Muscle of leg (tissue), 11 donors: ENCODE results near the gene NOTCH2. TPM values are rescaled to one million over a fixed set of nuclear protein-coding genes. Genes with fewer than 3 reads are reported as not detected.

Source experiments
- DNase-seq: peaks from one replicate; pipeline ENCODE4 v3.0.0; 2013
- H3K27ac ChIP-seq: one replicate; pipeline ENCODE4 v1.5.1; 2013; ENCODE audit warnings: mild to moderate bottlenecking, low read length, control low read depth
- H3K27me3 ChIP-seq: one replicate; pipeline ENCODE4 v1.6.1; 2013; ENCODE audit warnings: low read length; ENCODE audit not compliant: control insufficient read depth, insufficient read depth
- H3K36me3 ChIP-seq: one replicate; pipeline ENCODE4 v1.6.1; 2013; ENCODE audit warnings: low read length; ENCODE audit not compliant: control insufficient read depth, insufficient read depth
- H3K4me1 ChIP-seq: one replicate; pipeline ENCODE4 v1.6.1; 2013; ENCODE audit warnings: low read length; ENCODE audit not compliant: control insufficient read depth, insufficient read depth
- H3K4me3 ChIP-seq: one replicate; pipeline ENCODE4 v1.5.1; 2013; ENCODE audit warnings: low read length, control low read depth
- H3K9me3 ChIP-seq: replicated peaks from 2 replicates; pipeline ENCODE4 v1.6.1; 2013; ENCODE audit warnings: low read depth, low read length; ENCODE audit not compliant: control insufficient read depth
- WGBS: methylation state at CpG from one replicate; pipeline ENCODE4 v1.1.5; 2013; ENCODE audit warnings: missing lambda C conversion rate; ENCODE audit not compliant: insufficient coverage; 5-methylcytosine and 5-hydroxymethylcytosine counted together
- polyA plus RNA-seq, 8 donors: library from polyadenylated mRNA; unstranded; fragments of 120-200 nt; gene quantifications; one replicate each; pipeline versions ENCODE4 v1.2.1 to v1.2.3, GENCODE V29; 2013; ENCODE audit warnings: inconsistent platforms in 1 of 8, low replicate concordance in 1 of 8; ENCODE audit not compliant: insufficient read length in 8 of 8, insufficient read depth in 1 of 8
- total RNA-seq: library from RNA; stranded (reverse); fragments of 120-200 nt; gene quantifications from one replicate; pipeline ENCODE4 v1.2.4, GENCODE V29; 2013

Gene NOTCH2
- total and polyA plus RNA-seq, 9 donors, result 34.9 to 79.5 (median 59.4) TPM

DNA sequence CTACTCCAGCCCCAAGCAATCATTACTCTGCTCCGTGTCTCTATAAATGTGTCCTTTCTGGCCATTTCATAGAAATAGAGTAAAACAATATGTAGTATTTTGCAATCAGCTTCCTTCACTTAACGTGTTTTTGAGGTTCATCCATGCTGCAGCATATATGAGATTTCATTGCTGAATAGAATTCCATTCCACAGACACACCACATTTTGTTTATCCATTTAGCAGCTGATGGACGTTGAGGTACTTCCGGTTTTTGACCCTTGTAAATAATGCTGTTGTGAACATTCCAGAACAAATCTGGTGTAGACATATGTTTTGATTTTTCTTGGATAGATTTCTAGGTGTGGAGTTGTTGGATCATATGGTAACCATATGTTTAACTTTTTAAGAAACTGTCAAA lies 203.8 kb downstream of the NOTCH2 start:
- Histone ChIP-seq H3K9me3 (no peaks in the 10 kb centered on the region), H3K4me1 (peaks cover 2% of the 10 kb centered on the region), H3K36me3 (no peaks in the 10 kb centered on the region), H3K27ac (no peak overlapping the region), H3K27me3 (no peaks in the 10 kb centered on the region), H3K4me3 (no peak overlapping the region)
- DNase-seq, result peak; percentile 29
- no CpG with 5 or more reads among the region's 4 CpGs for WGBS

DNA sequence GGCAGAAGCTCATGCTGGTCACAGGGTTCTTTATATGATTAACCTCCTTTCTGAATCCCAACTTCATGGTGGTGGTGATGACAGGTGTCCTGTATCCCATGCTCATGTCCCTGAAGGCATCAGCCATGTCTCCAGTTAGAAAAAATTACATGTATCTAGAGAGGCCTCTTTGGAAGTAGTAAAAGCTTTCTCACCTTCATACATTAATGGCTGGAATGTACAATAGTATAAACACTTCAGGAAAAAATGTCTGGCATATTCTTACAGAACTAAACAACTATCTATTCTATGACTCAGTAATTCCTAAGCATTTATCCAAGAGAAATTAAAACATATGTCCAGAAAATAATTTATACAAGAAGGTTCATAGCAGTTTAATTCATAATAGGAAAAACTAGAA lies 207.2 kb downstream of the NOTCH2 start:
- Histone ChIP-seq H3K4me3 (no peak overlapping the region), H3K9me3 (no peaks in the 10 kb centered on the region), H3K27me3 (no peaks in the 10 kb centered on the region), H3K4me1 (peaks cover 6% of the 10 kb centered on the region), H3K27ac (no peak overlapping the region), H3K36me3 (no peaks in the 10 kb centered on the region)
- DNase-seq, result no peak

Other genes with a start within 250 kb of the NOTCH2 start
- not detected for gene ADAM30, start 173.1 kb downstream of the NOTCH2 start, total RNA-seq
- gene ADAM30, start 173.1 kb downstream of the NOTCH2 start, polyA plus RNA-seq, result not detected
- gene SEC22B, start 106.9 kb upstream of the NOTCH2 start, total RNA-seq, result 23.3 TPM
- gene SEC22B, start 106.9 kb upstream of the NOTCH2 start, polyA plus RNA-seq, result 10 to 100 TPM; 20.4 to 30.9 (median 25.1) TPM